BJ (cell line): ENCODE data around the gene SIVA1. TPM values are rescaled to one million over a fixed set of nuclear protein-coding genes. Genes with fewer than 3 reads are reported as not detected.

Source experiments
- CTCF ChIA-PET: fragments of 350-600 bp; formaldehyde crosslinking; extraction: SDS; loops from one replicate; lab custom pipeline; 2021; ENCODE audit warnings: antibody characterized with exemption, inconsistent platforms; lab: Yijun Ruan, JAX
- POLR2A ChIA-PET: fragments of 300-600 bp; sonication (Branson Sonifier 250); formaldehyde crosslinking; extraction: SDS; loops from one replicate; lab custom pipeline; 2021; ENCODE audit warnings: antibody characterized with exemption; lab: Charles Lee
- DNase-seq: peaks from one replicate; pipeline ENCODE4 v3.0.0-alpha.2; 2011; ENCODE audit warnings: low read depth
- H3K27me3 ChIP-seq: 2 replicates; pipeline ENCODE4 v1.6.0; 2011; ENCODE audit warnings: low read length; ENCODE audit not compliant: control insufficient read depth, insufficient read depth
- H3K36me3 ChIP-seq: 2 replicates; pipeline ENCODE4 v1.5.1; 2011; ENCODE audit warnings: low read length; ENCODE audit not compliant: control insufficient read depth, insufficient read depth
- H3K4me3 ChIP-seq: 2 replicates; pipeline ENCODE4 v1.5.1; 2011; ENCODE audit warnings: low read depth, mild to moderate bottlenecking, control low read depth, low read length
- CTCF ChIP-seq: IDR thresholded peaks from 2 replicates; pipeline ENCODE4 v1.5.1; 2011; ENCODE audit warnings: low read depth, mild to moderate bottlenecking, control low read depth, inconsistent platforms, low read length, moderate library complexity; ENCODE audit not compliant: insufficient read depth
- polyA plus RNA-seq: library from polyadenylated mRNA; depleted of rRNA; stranded (reverse); fragments of >200 nt; gene quantifications from 2 replicates; pipeline ENCODE4 v1.2.3, GENCODE V29; 2011

The SIVA1 gene
- polyA plus RNA-seq, 1 experiment, result 116 TPM

DNA sequence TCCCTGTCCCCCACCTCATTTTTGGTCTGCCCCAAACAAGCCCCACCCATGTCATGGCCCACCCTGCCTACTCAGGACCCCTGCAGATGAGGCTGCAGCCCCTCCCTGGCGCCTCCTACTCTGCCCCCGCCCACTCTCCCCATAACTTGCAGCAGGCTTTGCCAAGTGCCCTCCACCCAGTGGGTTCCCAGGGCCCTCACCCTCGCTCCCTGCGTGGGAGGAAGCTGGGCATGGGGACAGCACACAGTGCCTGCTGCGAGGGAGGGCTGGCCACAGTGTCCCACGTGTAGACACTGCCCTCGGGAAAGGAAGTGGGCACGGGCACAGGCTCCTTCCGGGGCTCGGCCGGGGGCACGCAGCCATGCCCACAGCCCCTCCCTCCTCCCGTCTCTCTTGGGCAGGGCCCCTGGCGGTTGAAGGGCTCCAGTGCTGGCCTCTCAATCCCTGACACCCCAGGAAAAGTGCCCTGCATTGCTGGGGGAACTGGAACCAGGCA lies 33.2 kb downstream of the SIVA1 start:
- CTCF ChIA-PET, result no interaction called here
- H3K4me3 ChIP-seq, result no peak overlapping the region
- H3K27me3 ChIP-seq, result no peaks in the 10 kb centered on the region
- peaks cover 34% of the 10 kb centered on the region for H3K36me3 ChIP-seq
- POLR2A ChIA-PET, result no interaction called here
- DNase-seq, result no peak
- TF ChIP-seq CTCF, result no peak

- no peak for TF ChIP-seq CTCF
- Histone ChIP-seq H3K27me3 (no peaks in the 10 kb centered on the region), H3K36me3 (peaks cover 41% of the 10 kb centered on the region), H3K4me3 (no peak overlapping the region)
- POLR2A ChIA-PET, result no interaction called here
- CTCF ChIA-PET, result no interaction called here
- no peak for DNase-seq
These were observed 34.1 kb downstream of the SIVA1 start for GRCh38 chr14:104786726-104787675.

- H3K4me3 ChIP-seq, result no peak overlapping the region
- H3K27me3 ChIP-seq, result no peaks in the 10 kb centered on the region
- no peak for DNase-seq
- CTCF ChIA-PET, result no interaction called here
- POLR2A ChIA-PET, result no interaction called here
- peaks cover 44% of the 10 kb centered on the region for H3K36me3 ChIP-seq
- no peak for TF ChIP-seq CTCF
These were observed 34.8 kb downstream of the SIVA1 start for GRCh38 chr14:104787736-104788135.

DNA sequence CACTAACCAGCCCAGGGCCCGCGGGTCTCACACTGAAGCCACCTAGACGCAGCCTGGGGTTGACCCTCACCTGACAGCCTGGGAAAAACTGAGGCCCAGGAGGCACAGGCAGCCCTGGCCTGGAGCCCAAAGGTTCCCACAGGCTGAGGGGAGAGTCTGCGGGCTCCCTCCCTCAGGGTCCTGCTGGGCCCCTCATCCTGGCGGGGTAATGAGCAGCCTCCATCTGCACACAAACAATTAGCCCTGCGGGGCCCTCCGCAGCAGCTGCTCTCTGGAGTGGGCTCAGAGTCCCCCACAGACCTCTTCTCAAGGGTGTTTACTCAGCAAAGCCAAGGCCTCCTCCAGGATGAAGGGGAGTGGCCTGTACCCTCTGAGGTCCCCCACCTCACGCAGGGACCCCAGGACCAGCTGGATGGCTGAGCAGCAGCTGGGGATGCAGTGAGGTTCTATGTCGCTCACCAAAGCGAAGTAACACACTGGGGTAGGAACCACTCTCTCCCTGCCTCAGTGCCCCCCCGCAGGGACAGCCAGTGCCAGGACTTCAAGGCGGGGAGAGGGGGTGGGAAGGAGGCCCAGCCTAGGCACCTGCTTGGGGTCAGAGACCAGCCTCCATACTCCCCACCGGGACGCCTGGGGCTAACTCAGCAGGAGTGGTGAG lies 35.3 kb downstream of the SIVA1 start:
- TF ChIP-seq CTCF, result no peak
- ChIA-PET POLR2A (no interaction called here), CTCF (interaction anchor here (1.3 to 1.5 kb wide), 2 partner anchors 18 to 19 kb away, joined by 3 to 6 read pairs; no protein-coding TSS in a partner anchor)
- Histone ChIP-seq H3K4me3 (no peak overlapping the region), H3K27me3 (no peaks in the 10 kb centered on the region), H3K36me3 (peaks cover 44% of the 10 kb centered on the region)
- DNase-seq, result no peak
